Thoracic aorta (tissue), 2 donors: Measurements from ENCODE around the gene PIMREG. TPM values are rescaled to one million over a fixed set of nuclear protein-coding genes. Genes with fewer than 3 reads are reported as not detected.

Source experiments
- ATAC-seq: fragments of 150-250 bp; one replicate; pipeline ENCODE4 v1.8.0; 2017; ENCODE audit warnings: low read depth; ENCODE audit not compliant: insufficient number of reproducible peaks, low FRiP score
- DNase-seq: peaks from one replicate; pipeline ENCODE4 v3.0.0-alpha.2; 2020; ENCODE audit warnings: low spot score
- H3K27ac ChIP-seq, 2 donors: fragments of 200-600 bp; sonication (generic); 1 replicate in 1 of 2; 2 replicates in 1 of 2; pipeline ENCODE4 v1.5.1; 2016; ENCODE audit warnings: mild to moderate bottlenecking in 2 of 2, moderate library complexity in 2 of 2
- H3K27me3 ChIP-seq: fragments of 200-600 bp; sonication (generic); replicated peaks from 2 replicates; pipeline ENCODE4 v1.6.0; 2016; ENCODE audit warnings: mild to moderate bottlenecking; ENCODE audit not compliant: insufficient read depth
- H3K36me3 ChIP-seq: fragments of 200-600 bp; sonication (generic); one replicate; pipeline ENCODE4 v1.5.1; 2016
- H3K4me1 ChIP-seq, 2 donors: fragments of 200-600 bp; sonication (generic); 1 replicate in 1 of 2; 2 replicates in 1 of 2; pipeline versions ENCODE4 v1.5.1 to v1.6.0; 2016; ENCODE audit warnings: low read depth in 2 of 2, mild to moderate bottlenecking in 1 of 2; ENCODE audit not compliant: control insufficient read depth in 1 of 2
- H3K4me3 ChIP-seq: fragments of 200-600 bp; sonication (generic); 2 replicates; pipeline ENCODE4 v1.5.1; 2016; ENCODE audit warnings: mild to moderate bottlenecking
- H3K9me3 ChIP-seq: fragments of 200-600 bp; sonication (generic); 2 replicates; pipeline ENCODE4 v1.5.1; 2016
- total RNA-seq, 2 donors: library from RNA; depleted of rRNA; stranded (reverse); fragments of >200 nt; gene quantifications; one replicate each; pipeline versions ENCODE4 v1.1.0 to v1.2.3, GENCODE V29; 2016
- TF ChIP-seq, protein P1 (sequence below): fragments of 200-600 bp; sonication (generic); IDR thresholded peaks from one replicate; pipeline ENCODE4 v1.5.1; 2019; ENCODE audit warnings: antibody characterized with exemption

Gene PIMREG
- total RNA-seq, 2 donors from 2014 or later, result not detected

DNA sequence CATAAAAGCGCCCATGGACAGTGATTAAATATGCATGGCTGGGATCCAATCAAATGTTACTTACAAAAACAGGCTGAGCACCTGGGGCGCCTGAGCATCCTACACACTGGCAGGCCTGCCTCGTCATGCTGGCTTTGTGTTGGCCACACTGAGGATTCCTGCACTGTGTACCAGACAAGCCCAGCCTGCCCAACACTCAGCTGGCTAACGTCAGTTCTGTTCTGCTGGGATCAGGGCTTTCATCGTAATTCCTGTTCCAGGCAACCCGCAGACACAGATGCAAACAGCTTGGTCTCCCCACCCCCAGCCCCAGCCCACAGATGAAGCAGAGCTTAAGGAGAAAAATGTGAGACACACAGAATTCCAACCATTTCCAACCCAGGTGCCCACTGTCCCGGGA is 30.7 kb downstream of the PIMREG start:
- Histone ChIP-seq H3K9me3 (no peaks in the 10 kb centered on the region), H3K36me3 (no peaks in the 10 kb centered on the region), H3K4me1 (no peaks in the 10 kb centered on the region), H3K27ac (no peak overlapping the region), H3K4me3 (no peak overlapping the region), H3K27me3 (no peaks in the 10 kb centered on the region)
- no peak for ATAC-seq
- DNase-seq, result no peak
- TF ChIP-seq, protein P1, sequence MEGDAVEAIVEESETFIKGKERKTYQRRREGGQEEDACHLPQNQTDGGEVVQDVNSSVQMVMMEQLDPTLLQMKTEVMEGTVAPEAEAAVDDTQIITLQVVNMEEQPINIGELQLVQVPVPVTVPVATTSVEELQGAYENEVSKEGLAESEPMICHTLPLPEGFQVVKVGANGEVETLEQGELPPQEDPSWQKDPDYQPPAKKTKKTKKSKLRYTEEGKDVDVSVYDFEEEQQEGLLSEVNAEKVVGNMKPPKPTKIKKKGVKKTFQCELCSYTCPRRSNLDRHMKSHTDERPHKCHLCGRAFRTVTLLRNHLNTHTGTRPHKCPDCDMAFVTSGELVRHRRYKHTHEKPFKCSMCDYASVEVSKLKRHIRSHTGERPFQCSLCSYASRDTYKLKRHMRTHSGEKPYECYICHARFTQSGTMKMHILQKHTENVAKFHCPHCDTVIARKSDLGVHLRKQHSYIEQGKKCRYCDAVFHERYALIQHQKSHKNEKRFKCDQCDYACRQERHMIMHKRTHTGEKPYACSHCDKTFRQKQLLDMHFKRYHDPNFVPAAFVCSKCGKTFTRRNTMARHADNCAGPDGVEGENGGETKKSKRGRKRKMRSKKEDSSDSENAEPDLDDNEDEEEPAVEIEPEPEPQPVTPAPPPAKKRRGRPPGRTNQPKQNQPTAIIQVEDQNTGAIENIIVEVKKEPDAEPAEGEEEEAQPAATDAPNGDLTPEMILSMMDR, result no peak

DNA sequence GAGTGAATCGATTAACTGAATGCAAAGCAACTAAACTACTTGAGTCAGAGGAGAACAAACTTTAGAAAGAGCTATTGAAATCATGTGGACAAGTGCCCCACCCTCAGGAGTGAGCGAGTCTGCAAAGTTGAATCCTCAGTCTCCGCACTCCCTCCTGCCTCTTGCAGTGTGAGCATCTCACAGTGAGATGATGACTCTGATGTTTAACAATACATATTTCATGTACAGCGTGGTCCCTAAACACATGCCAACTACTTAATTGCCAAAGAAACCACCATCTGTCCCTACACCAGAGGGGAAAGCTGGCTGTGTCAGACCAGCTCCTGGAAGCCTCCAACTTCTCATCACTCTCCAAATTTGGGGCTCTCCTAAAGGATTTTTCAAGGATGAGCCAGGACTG is 31.2 kb downstream of the PIMREG start:
- no peak overlapping the region for H3K4me3 ChIP-seq
- no peaks in the 10 kb centered on the region for H3K9me3 ChIP-seq
- no peak for DNase-seq
- no peaks in the 10 kb centered on the region for H3K27me3 ChIP-seq
- TF ChIP-seq, protein P1, result no peak
- no peak for ATAC-seq
- no peak overlapping the region for H3K27ac ChIP-seq
- no peaks in the 10 kb centered on the region for H3K36me3 ChIP-seq
- H3K4me1 ChIP-seq, result no peaks in the 10 kb centered on the region

DNA sequence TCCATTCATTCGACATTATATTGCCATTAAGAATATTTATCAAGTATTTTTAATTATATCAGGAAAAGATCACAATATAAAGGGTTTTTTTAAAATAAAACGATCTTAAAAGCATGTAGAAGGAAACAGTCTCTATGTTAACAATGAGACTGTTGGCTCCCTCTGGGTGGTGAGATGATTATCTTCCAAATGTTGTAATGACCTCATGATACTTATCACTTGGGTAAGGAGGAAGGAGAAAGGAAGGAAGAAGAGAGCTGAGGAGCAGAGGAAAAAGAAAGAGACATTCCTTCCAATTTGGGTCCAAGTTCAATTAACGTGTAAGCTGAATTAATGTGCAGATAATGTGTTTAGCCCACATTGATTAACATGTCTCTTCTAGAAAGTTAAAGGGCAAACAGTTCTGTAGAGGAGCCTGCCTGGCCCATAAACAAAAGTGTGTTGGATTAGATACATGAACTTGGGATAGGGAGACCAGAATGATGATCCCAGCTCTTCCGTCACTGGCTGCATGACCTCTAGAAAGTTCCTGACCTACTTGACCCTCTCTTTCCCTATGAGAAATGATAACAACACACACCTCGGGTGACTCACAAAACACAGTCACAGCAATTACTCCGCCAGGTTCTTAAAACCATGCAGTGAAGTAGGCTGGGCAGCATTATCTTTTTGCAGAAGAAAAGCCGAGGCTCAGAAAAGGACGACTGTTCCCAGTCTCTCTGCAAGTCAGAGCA is 32.0 kb downstream of the PIMREG start:
- Histone ChIP-seq H3K27me3 (no peaks in the 10 kb centered on the region), H3K4me1 (no peaks in the 10 kb centered on the region), H3K9me3 (no peaks in the 10 kb centered on the region), H3K4me3 (no peak overlapping the region), H3K27ac (no peak overlapping the region), H3K36me3 (no peaks in the 10 kb centered on the region)
- no peak for DNase-seq
- TF ChIP-seq, protein P1, result no peak
- no peak for ATAC-seq

DNA sequence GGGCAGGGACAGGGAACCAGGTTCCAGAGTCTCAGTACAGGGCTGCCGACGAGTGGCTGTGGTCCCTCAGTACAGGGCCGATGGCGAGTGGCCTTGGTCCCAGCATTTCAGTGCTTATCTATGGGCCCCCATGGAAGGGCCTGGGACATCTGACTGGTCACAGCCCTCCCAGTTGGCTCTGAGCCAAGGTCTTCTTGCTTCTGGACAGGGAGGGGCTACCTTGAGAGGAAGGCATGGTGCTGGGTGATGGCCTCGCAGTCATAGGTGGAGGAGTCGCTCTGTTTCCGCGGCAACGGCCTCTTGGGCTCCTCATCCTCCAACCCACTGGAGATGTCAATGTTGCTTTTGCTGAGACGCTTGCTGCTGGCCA is 32.5 kb downstream of the PIMREG start:
- H3K9me3 ChIP-seq, result no peaks in the 10 kb centered on the region
- ATAC-seq, result no peak
- no peaks in the 10 kb centered on the region for H3K27me3 ChIP-seq
- no peak overlapping the region for H3K4me3 ChIP-seq
- H3K27ac ChIP-seq, result no peak overlapping the region
- TF ChIP-seq, protein P1, result no peak
- no peaks in the 10 kb centered on the region for H3K36me3 ChIP-seq
- no peaks in the 10 kb centered on the region for H3K4me1 ChIP-seq
- no peak for DNase-seq

DNA sequence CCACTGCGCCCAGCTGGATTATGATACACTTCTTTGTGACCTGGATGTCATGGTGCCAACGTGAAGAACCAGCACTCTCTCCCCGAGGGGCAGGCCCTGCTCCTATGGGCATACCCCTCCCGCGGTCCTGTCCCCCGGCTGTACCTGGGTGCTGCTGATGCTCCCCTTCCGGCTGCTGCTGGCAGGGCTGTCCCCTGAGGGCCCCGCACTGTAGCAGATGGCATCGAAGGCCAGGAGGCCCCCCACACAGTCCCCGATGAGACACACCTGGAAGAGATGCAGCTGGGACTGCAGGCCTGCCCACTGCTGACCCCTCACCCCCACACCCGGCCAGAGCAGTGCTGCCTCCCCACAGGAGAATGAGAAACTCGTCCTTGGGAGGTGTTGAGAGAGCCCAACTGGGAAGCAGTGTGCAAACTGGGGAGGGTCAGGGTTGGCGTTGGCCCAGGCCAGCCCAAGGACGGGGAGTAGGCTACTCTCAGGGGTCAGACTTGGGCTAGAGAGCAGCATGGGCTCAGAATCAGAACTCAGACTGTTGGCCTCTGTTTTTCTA is 33.7 kb downstream of the PIMREG start:
- TF ChIP-seq, protein P1, result no peak
- H3K4me3 ChIP-seq, result no peak overlapping the region
- H3K36me3 ChIP-seq, result no peaks in the 10 kb centered on the region
- ATAC-seq (no peak), DNase-seq (no peak)
- H3K27me3 ChIP-seq, result no peaks in the 10 kb centered on the region
- no peak overlapping the region for H3K27ac ChIP-seq
- no peaks in the 10 kb centered on the region for H3K4me1 ChIP-seq
- no peaks in the 10 kb centered on the region for H3K9me3 ChIP-seq
